Transverse colon (tissue), 4 donors: Measurements from ENCODE around the gene FZD1. TPM values are rescaled to one million over a fixed set of nuclear protein-coding genes. Genes with fewer than 3 reads are reported as not detected.

Source experiments
- DNase-seq: peaks from one replicate; pipeline ENCODE4 v3.0.0-alpha.2; 2019
- H3K27ac ChIP-seq, 4 donors: fragments of 200-600 bp; sonication (generic); 2 replicates each; pipeline ENCODE4 v1.5.1; 2016 to 2018; ENCODE audit warnings: inconsistent platforms in 4 of 4
- H3K27me3 ChIP-seq: fragments of 200-600 bp; sonication (generic); 2 replicates; pipeline ENCODE4 v1.5.1; 2017; ENCODE audit warnings: inconsistent platforms
- H3K36me3 ChIP-seq, 4 donors: fragments of 200-600 bp; sonication (generic); 2 replicates each; pipeline ENCODE4 v1.5.1; 2017 to 2019; ENCODE audit warnings: inconsistent platforms in 4 of 4
- H3K4me1 ChIP-seq, 4 donors: fragments of 200-600 bp; sonication (generic); 2 replicates each; pipeline ENCODE4 v1.5.1; 2017 to 2020; ENCODE audit warnings: inconsistent platforms in 4 of 4
- H3K4me3 ChIP-seq, 4 donors: fragments of 200-600 bp; sonication (generic); 1 replicate in 1 of 4; 2 replicates in 3 of 4; pipeline versions ENCODE4 v1.5.1 to v1.6.1; 2017 to 2019; ENCODE audit warnings: inconsistent platforms in 4 of 4
- H3K9me3 ChIP-seq, 2 donors: fragments of 200-600 bp; sonication (generic); 2 replicates each; pipeline ENCODE4 v1.5.1; 2017 to 2019; ENCODE audit warnings: inconsistent platforms in 2 of 2
- CTCF ChIP-seq, 5 experiments: fragments of 200-600 bp in 3 of 5; fragments of 450-650 bp in 2 of 5; sonication (generic) in 3 of 5; IDR thresholded peaks; 1 replicate in 2 of 5; 2 replicates in 3 of 5; pipeline ENCODE4 v1.5.1; 2016 to 2017; ENCODE audit warnings: antibody characterized with exemption in 5 of 5, inconsistent platforms in 3 of 5, mild to moderate bottlenecking in 2 of 5, moderate library complexity in 1 of 5
- EP300 ChIP-seq: sonication (generic); formaldehyde crosslinking; IDR thresholded peaks from one replicate; pipeline ENCODE4 v1.6.1; 2017; ENCODE audit warnings: antibody characterized with exemption, low read depth
- POLR2A ChIP-seq: fragments of 450-650 bp; IDR thresholded peaks from one replicate; pipeline ENCODE4 v1.6.1; 2016; ENCODE audit warnings: antibody characterized with exemption, mild to moderate bottlenecking, moderate library complexity
- POLR2AphosphoS5 ChIP-seq, 3 donors: sonication (generic); formaldehyde crosslinking; IDR thresholded peaks; one replicate each; pipeline ENCODE4 v1.6.1; 2016; ENCODE audit warnings: antibody characterized with exemption in 3 of 3
- WGBS, 2 donors: methylation state at CpG; one replicate each; pipeline ENCODE4 v1.1.5; 2018; ENCODE audit warnings: low coverage in 1 of 2; 5-methylcytosine and 5-hydroxymethylcytosine counted together
- in situ Hi-C, 4 donors: fragments of 200-750 bp; cut with MboI; loops; one replicate each; pipeline versions ENCODE4 v1.15.0 to v1.15.1; 2017; ENCODE audit warnings: low sequenced_read_pairs in 3 of 4, low pct_ligation_motif_present in 1 of 4, low pct_unique_long_range_greater_than_20kb in 1 of 4
- intact Hi-C: fragments of 100-400 bp; cut with DNase I; formaldehyde crosslinking; loops from one replicate; pipeline ENCODE4 v1.15.1; 2023; ENCODE audit warnings: low total_unique reads
- total RNA-seq, 4 donors: library from RNA; depleted of rRNA; stranded (reverse); fragments of >200 nt; gene quantifications; one replicate each; pipeline ENCODE4 v1.1.0, GENCODE V29; 2016

The FZD1 gene
- total RNA-seq, 4 donors from 2014 or later: 5.6 to 9.6 (median 8.1) TPM

- intact Hi-C loops (loop anchor here (10.0 kb wide), 1 partner anchor 181 kb away; no protein-coding TSS in a partner anchor), in situ Hi-C loops (no loop called here)
- DNase-seq: peak; percentile 24
- Histone ChIP-seq H3K9me3 (no peaks in the 10 kb centered on the region), H3K4me1 (peaks cover 0 to 37% (median 19%) of the 10 kb centered on the region in 4 donors), H3K27ac (peak overlapping the region; percentile 97 to 99 (median 98)), H3K27me3 (no peaks in the 10 kb centered on the region), H3K36me3 (no peaks in the 10 kb centered on the region), H3K4me3 (peak overlapping the region; percentile 90 to 96 (median 93))
- WGBS, 2 donors: 38% methylated on average over 24 of the region's 31 CpGs; no CpG with 5 or more reads in 1 of the 2 donors
- no peak for TF ChIP-seq CTCF (IDR thresholded peaks at IDR 0.05)
- no peak for TF ChIP-seq EP300
- TF ChIP-seq POLR2A: no peak
- no peak for TF ChIP-seq POLR2AphosphoS5 (IDR thresholded peaks at IDR 0.05)
Observed at GRCh38 chr7:91265693-91266066, 1.4 kb downstream of the FZD1 start.

DNA sequence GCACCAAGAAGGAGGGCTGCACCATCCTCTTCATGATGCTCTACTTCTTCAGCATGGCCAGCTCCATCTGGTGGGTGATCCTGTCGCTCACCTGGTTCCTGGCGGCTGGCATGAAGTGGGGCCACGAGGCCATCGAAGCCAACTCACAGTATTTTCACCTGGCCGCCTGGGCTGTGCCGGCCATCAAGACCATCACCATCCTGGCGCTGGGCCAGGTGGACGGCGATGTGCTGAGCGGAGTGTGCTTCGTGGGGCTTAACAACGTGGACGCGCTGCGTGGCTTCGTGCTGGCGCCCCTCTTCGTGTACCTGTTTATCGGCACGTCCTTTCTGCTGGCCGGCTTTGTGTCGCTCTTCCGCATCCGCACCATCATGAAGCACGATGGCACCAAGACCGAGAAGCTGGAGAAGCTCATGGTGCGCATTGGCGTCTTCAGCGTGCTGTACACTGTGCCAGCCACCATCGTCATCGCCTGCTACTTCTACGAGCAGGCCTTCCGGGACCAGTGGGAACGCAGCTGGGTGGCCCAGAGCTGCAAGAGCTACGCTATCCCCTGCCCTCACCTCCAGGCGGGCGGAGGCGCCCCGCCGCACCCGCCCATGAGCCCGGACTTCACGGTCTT is 1.9 kb downstream of the FZD1 start:
- DNase-seq: peak; percentile 16
- no peak for TF ChIP-seq EP300
- TF ChIP-seq POLR2A: no peak
- no peak for TF ChIP-seq POLR2AphosphoS5 (IDR thresholded peaks at IDR 0.05)
- TF ChIP-seq CTCF (IDR thresholded peaks at IDR 0.05): no peak
- H3K4me3 ChIP-seq: peak overlapping the region; percentile 90 to 96 (median 93)
- intact Hi-C loops: loop anchor here (10.0 kb wide), 1 partner anchor 181 kb away; no protein-coding TSS in a partner anchor
- 70% methylated on average over 43 of the region's 43 CpGs; no CpG with 5 or more reads in 1 of the 2 donors for WGBS, 2 donors
- in situ Hi-C loops: no loop called here
- peaks cover 0 to 37% (median 19%) of the 10 kb centered on the region in 4 donors for H3K4me1 ChIP-seq
- no peaks in the 10 kb centered on the region for H3K27me3 ChIP-seq
- H3K9me3 ChIP-seq: no peaks in the 10 kb centered on the region
- no peaks in the 10 kb centered on the region for H3K36me3 ChIP-seq
- peak overlapping the region; percentile 97 to 99 (median 98) for H3K27ac ChIP-seq

DNA sequence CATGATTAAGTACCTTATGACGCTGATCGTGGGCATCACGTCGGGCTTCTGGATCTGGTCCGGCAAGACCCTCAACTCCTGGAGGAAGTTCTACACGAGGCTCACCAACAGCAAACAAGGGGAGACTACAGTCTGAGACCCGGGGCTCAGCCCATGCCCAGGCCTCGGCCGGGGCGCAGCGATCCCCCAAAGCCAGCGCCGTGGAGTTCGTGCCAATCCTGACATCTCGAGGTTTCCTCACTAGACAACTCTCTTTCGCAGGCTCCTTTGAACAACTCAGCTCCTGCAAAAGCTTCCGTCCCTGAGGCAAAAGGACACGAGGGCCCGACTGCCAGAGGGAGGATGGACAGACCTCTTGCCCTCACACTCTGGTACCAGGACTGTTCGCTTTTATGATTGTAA is 2.5 kb downstream of the FZD1 start:
- Histone ChIP-seq H3K27ac (peak overlapping the region; percentile 28 to 98 (median 98)), H3K27me3 (no peaks in the 10 kb centered on the region), H3K9me3 (no peaks in the 10 kb centered on the region), H3K4me1 (peaks cover 0 to 37% (median 19%) of the 10 kb centered on the region in 4 donors), H3K4me3 (peak overlapping the region; percentile 9 to 96 (median 93)), H3K36me3 (no peaks in the 10 kb centered on the region)
- in situ Hi-C loops (no loop called here), intact Hi-C loops (loop anchor here (10.0 kb wide), 1 partner anchor 182 kb away; no protein-coding TSS in a partner anchor)
- 65% methylated on average over 20 of the region's 20 CpGs; no CpG with 5 or more reads in 1 of the 2 donors for WGBS, 2 donors
- no peak for TF ChIP-seq POLR2AphosphoS5 (IDR thresholded peaks at IDR 0.05)
- DNase-seq: no peak

GRCh38 chr7:91267171-91267955 is 3.1 kb downstream of the FZD1 start:
- peak overlapping the region in 3 of 4 donors; percentile 90 to 96 (median 96) for H3K4me3 ChIP-seq
- no peaks in the 10 kb centered on the region for H3K27me3 ChIP-seq
- H3K9me3 ChIP-seq: no peaks in the 10 kb centered on the region
- H3K4me1 ChIP-seq: peaks cover 0 to 37% (median 19%) of the 10 kb centered on the region in 4 donors
- H3K36me3 ChIP-seq: no peaks in the 10 kb centered on the region
- intact Hi-C loops: loop anchor here (10.0 kb wide), 1 partner anchor 183 kb away; no protein-coding TSS in a partner anchor
- in situ Hi-C loops: no loop called here
- no peak for DNase-seq
- WGBS, 2 donors: 69 to 79% methylated on average over 13 to 29 of the region's 29 CpGs
- H3K27ac ChIP-seq: peak overlapping the region in 3 of 4 donors; percentile 28 to 98 (median 97)
- TF ChIP-seq CTCF (IDR thresholded peaks at IDR 0.05) (no peak), EP300 (no peak), POLR2A (no peak), POLR2AphosphoS5 (IDR thresholded peaks at IDR 0.05) (no peak)
